H1 (cell line): ENCODE results near the gene BOK. TPM values are rescaled to one million over a fixed set of nuclear protein-coding genes. Genes with fewer than 3 reads are reported as not detected.
A peak's percentile ranks its signal among the peaks of the same experiment; 100 is the strongest.

Source experiments
- CTCF ChIA-PET: fragments of 300-600 bp; sonication (Branson Sonifier 250); formaldehyde crosslinking; loops from one replicate; lab custom pipeline; 2021; ENCODE audit not compliant: partially characterized antibody; lab: Charles Lee
- POLR2A ChIA-PET: fragments of 300-600 bp; sonication (Branson Sonifier 250); formaldehyde crosslinking; loops from one replicate; lab custom pipeline; 2021; ENCODE audit warnings: inconsistent platforms; ENCODE audit not compliant: partially characterized antibody; lab: Charles Lee
- DNase-seq, 2 experiments: peaks; one replicate each; pipeline versions ENCODE4 v3.0.0 to v3.0.0-alpha.2; 2010 to 2022; ENCODE audit warnings: low spot score in 2 of 2, low read depth in 1 of 2, mixed read lengths in 1 of 2
- FAIRE-seq: peaks from 2 replicates; lab custom pipeline; 2011; peaks lifted over from hg19 to GRCh38; lab: Jason Lieb, UNC
- H2AFZ ChIP-seq: 2 replicates; pipeline ENCODE4 v1.8.1; 2012; ENCODE audit warnings: low read length, inconsistent platforms
- H2AK5ac ChIP-seq: 2 replicates; pipeline ENCODE4 v1.6.1; 2013; ENCODE audit warnings: low read depth, low read length
- H2BK120ac ChIP-seq: replicated peaks from 2 replicates; pipeline ENCODE3; 2013; ENCODE audit warnings: low read depth, low read length, inconsistent platforms
- H2BK12ac ChIP-seq: 2 replicates; pipeline ENCODE4 v1.6.1; 2013; ENCODE audit warnings: low read depth, low read length
- H2BK15ac ChIP-seq: 2 replicates; pipeline ENCODE4 v1.6.1; 2013; ENCODE audit warnings: low read length
- H2BK20ac ChIP-seq: 2 replicates; pipeline ENCODE4 v1.6.1; 2013; ENCODE audit warnings: low read length
- H2BK5ac ChIP-seq: 2 replicates; pipeline ENCODE4 v1.6.1; 2013; ENCODE audit warnings: low read depth, low read length
- H3K14ac ChIP-seq: 2 replicates; pipeline ENCODE4 v1.6.1; 2013; ENCODE audit warnings: inconsistent platforms; ENCODE audit not compliant: insufficient read length
- H3K18ac ChIP-seq: 2 replicates; pipeline ENCODE4 v1.6.1; 2013; ENCODE audit warnings: low read length; ENCODE audit errors: extremely low read depth
- H3K23ac ChIP-seq: 2 replicates; pipeline ENCODE4 v1.6.1; 2013; ENCODE audit warnings: inconsistent platforms; ENCODE audit not compliant: insufficient read length
- H3K23me2 ChIP-seq: 2 replicates; pipeline ENCODE4 v1.6.1; 2013; ENCODE audit warnings: low read depth, low read length
- H3K27ac ChIP-seq: 2 replicates; pipeline ENCODE4 v1.6.1; 2011; ENCODE audit warnings: low read depth, low read length, inconsistent platforms
- H3K27me3 ChIP-seq, 4 experiments: replicated peaks in 1 of 4; 1 replicate in 1 of 4; 2 replicates in 3 of 4; pipeline versions ENCODE4 v1.6.1 to v1.8.1; 2011 to 2013; ENCODE audit warnings: low read length in 3 of 4, mild to moderate bottlenecking in 3 of 4, inconsistent platforms in 2 of 4, mixed read lengths in 2 of 4, moderate library complexity in 1 of 4; ENCODE audit not compliant: control insufficient read depth in 3 of 4, insufficient read depth in 3 of 4; ENCODE audit errors: extremely low read depth in 1 of 4
- H3K36me3 ChIP-seq, 4 experiments: 2 replicates each; pipeline versions ENCODE4 v1.6.1 to v1.8.1; 2011 to 2013; ENCODE audit warnings: mild to moderate bottlenecking in 4 of 4, low read length in 3 of 4, moderate library complexity in 2 of 4, control low read depth in 1 of 4, inconsistent platforms in 1 of 4; ENCODE audit not compliant: insufficient read depth in 4 of 4, control insufficient read depth in 2 of 4
- H3K4ac ChIP-seq: replicated peaks from 2 replicates; pipeline ENCODE3; 2013; ENCODE audit warnings: low read length, low read depth, mixed read lengths, inconsistent platforms; ENCODE audit not compliant: insufficient read length
- H3K4me1 ChIP-seq, 4 experiments: replicated peaks in 1 of 4; 1 replicate in 1 of 4; 2 replicates in 3 of 4; pipeline versions ENCODE4 v1.6.1 to v1.8.1; 2011 to 2013; ENCODE audit warnings: low read length in 3 of 4, inconsistent platforms in 2 of 4, mixed read lengths in 1 of 4; ENCODE audit not compliant: insufficient read depth in 4 of 4, control insufficient read depth in 3 of 4
- H3K4me2 ChIP-seq, 2 experiments: 2 replicates each; pipeline versions ENCODE4 v1.6.1 to v1.8.1; 2011 to 2013; ENCODE audit warnings: low read depth in 2 of 2, low read length in 2 of 2, control low read depth in 1 of 2, inconsistent platforms in 1 of 2, mild to moderate bottlenecking in 1 of 2; ENCODE audit not compliant: insufficient read depth in 1 of 2
- H3K4me3 ChIP-seq, 4 experiments: fragments of 200-600, 300-600 bp in 1 of 4; sonication (generic), shearing (Covaris generic), sonication (Bioruptor Twin) in 1 of 4; 2 replicates each; pipeline versions ENCODE4 v1.5.1 to v1.8.1; 2011 to 2016; ENCODE audit warnings: low read length in 4 of 4, low read depth in 3 of 4, control low read depth in 2 of 4, inconsistent platforms in 2 of 4, mild to moderate bottlenecking in 2 of 4, mixed read lengths in 1 of 4, moderate library complexity in 1 of 4; ENCODE audit not compliant: insufficient read depth in 2 of 4; ENCODE audit errors: extremely low read depth in 1 of 4
- H3K56ac ChIP-seq: replicated peaks from 2 replicates; pipeline ENCODE3; 2013; ENCODE audit warnings: low read depth, mild to moderate bottlenecking, mixed read lengths, low read length, inconsistent platforms; ENCODE audit not compliant: insufficient read length
- H3K79me1 ChIP-seq: 2 replicates; pipeline ENCODE4 v1.6.1; 2013; ENCODE audit warnings: low read depth, low read length, control low read depth
- H3K79me2 ChIP-seq, 2 experiments: 2 replicates each; pipeline versions ENCODE4 v1.6.1 to v1.8.1; 2012 to 2013; ENCODE audit warnings: low read length in 2 of 2, mild to moderate bottlenecking in 2 of 2, inconsistent platforms in 1 of 2; ENCODE audit not compliant: insufficient read depth in 2 of 2, control insufficient read depth in 1 of 2
- H3K9ac ChIP-seq, 4 experiments: replicated peaks in 1 of 4; 1 replicate in 1 of 4; 2 replicates in 3 of 4; pipeline versions ENCODE4 v1.6.1 to v1.8.1; 2011 to 2013; ENCODE audit warnings: low read depth in 3 of 4, low read length in 3 of 4, control low read depth in 2 of 4, mild to moderate bottlenecking in 2 of 4, moderate library complexity in 2 of 4, inconsistent platforms in 1 of 4; ENCODE audit errors: extremely low read depth in 1 of 4
- H3K9me3 ChIP-seq, 2 experiments: 2 replicates each; pipeline versions ENCODE4 v1.6.1 to v1.8.1; 2012 to 2013; ENCODE audit warnings: mild to moderate bottlenecking in 2 of 2, moderate library complexity in 2 of 2, control low read depth in 1 of 2, inconsistent platforms in 1 of 2, low read depth in 1 of 2, low read length in 1 of 2, mixed read lengths in 1 of 2; ENCODE audit not compliant: insufficient read depth in 2 of 2
- H4K20me1 ChIP-seq, 2 experiments: replicated peaks in 1 of 2; 2 replicates each; pipeline versions ENCODE3 to v1.8.1; 2011 to 2013; ENCODE audit warnings: inconsistent platforms in 2 of 2, low read length in 2 of 2, mild to moderate bottlenecking in 1 of 2; ENCODE audit not compliant: insufficient read depth in 2 of 2, control insufficient read depth in 1 of 2
- H4K5ac ChIP-seq: 2 replicates; pipeline ENCODE4 v1.6.1; 2013; ENCODE audit warnings: low read length, low read depth, mixed read lengths, inconsistent platforms; ENCODE audit not compliant: insufficient read length
- H4K8ac ChIP-seq: 2 replicates; pipeline ENCODE4 v1.8.0; 2013; ENCODE audit warnings: mild to moderate bottlenecking, moderate library complexity, low read length, inconsistent platforms; ENCODE audit not compliant: insufficient read depth; ENCODE audit errors: extremely low read depth
- H4K91ac ChIP-seq: replicated peaks from 2 replicates; pipeline ENCODE3; 2013; ENCODE audit warnings: low read length, mixed read lengths, inconsistent platforms; ENCODE audit not compliant: insufficient read length
- RAD21 ChIP-seq, 2 experiments: IDR thresholded peaks in 1 of 2; conservative IDR thresholded peaks in 1 of 2; 2 replicates each; pipeline ENCODE4 v1.6.1; 2011; ENCODE audit warnings: low read depth in 2 of 2, low read length in 2 of 2, improper control_type of control experiment in 1 of 2, inconsistent platforms in 1 of 2, mild to moderate bottlenecking in 1 of 2, moderate library complexity in 1 of 2
- TEAD4 ChIP-seq: IDR thresholded peaks from 2 replicates; pipeline ENCODE4 v1.6.1; 2012; ENCODE audit warnings: low read depth, low read length, inconsistent platforms, mixed read lengths
- WGBS, 2 experiments: shearing (Covaris generic) in 1 of 2; methylation state at CpG; one replicate each; pipeline versions ENCODE4 v1.1.6 to v1.1.7; 2013 to 2015; ENCODE audit warnings: low lambda C conversion rate in 2 of 2, mixed read lengths in 2 of 2, inconsistent platforms in 1 of 2, low coverage in 1 of 2, missing lambda C conversion rate in 1 of 2; ENCODE audit not compliant: insufficient replicate concordance in 2 of 2, insufficient coverage in 1 of 2, insufficient read length in 1 of 2; ENCODE audit errors: extremely low coverage in 1 of 2, missing lambda C conversion rate in 1 of 2; 5-methylcytosine and 5-hydroxymethylcytosine counted together
- polyA plus RNA-seq, 7 experiments: library from polyadenylated mRNA; depleted of rRNA in 3 of 7; stranded (reverse) in 5 of 7; unstranded in 2 of 7; fragments of >200 nt in 5 of 7; fragments of 200-250 nt in 2 of 7; gene quantifications; 1 replicate in 5 of 7; 2 replicates in 1 of 7; 4 replicates in 1 of 7; pipeline versions ENCODE4 v1.2.1 to v1.2.3, GENCODE V29; 2011 to 2013; ENCODE audit warnings: missing spikeins in 2 of 7, mixed read lengths in 2 of 7
- total RNA-seq: library from RNA; stranded (reverse); fragmentation: NEBNext Ultra II Directional; extraction: Animal tissue kit (Norgen Biotek cat#: 25700); gene quantifications from 2 replicates; pipeline ENCODE4 v1.2.1, GENCODE V29; 2021

The BOK gene
- total and polyA plus RNA-seq, 2 of the 8 experiments (the other 6 are each of a cell fraction or from before 2014, with no cell fraction given), result 33.7 to 37.6 TPM

DNA sequence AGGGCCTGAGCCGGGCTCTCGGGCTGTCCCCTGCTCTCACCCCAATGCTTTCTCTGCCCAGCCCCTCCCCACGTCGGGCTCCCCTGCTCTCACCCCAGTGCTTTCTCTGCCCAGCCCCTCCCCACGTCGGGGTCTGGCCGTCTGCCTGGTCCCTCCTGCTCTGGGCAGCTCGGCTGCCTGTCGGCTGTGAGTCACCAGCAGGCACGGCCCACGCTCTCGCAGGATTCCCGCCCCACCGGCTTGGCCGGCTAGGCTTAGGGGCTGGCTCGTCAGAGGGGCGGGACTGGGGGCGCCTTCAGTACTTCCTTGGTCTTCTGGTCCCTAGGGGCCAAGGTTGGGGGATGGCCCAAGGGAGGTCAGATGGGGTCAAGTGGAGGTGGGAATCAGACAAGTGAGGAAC, 3.3 kb downstream of the BOK start:
- Histone ChIP-seq H2BK15ac (no peak overlapping the region), H4K5ac (no peak overlapping the region), H2BK5ac (no peak overlapping the region), H4K8ac (peak overlapping the region; percentile 25; the same call in 1 of the 2 replicates), H2BK20ac (0 out of 2 replicates have a peak overlapping the region, but pooled peaks have one; percentile 18), H3K9ac (no peak overlapping the region), H2AK5ac (no peak overlapping the region), H3K79me1 (peaks cover 5% of the 10 kb centered on the region), H3K36me3 (no peaks in the 10 kb centered on the region), H3K56ac (no peak overlapping the region), H2BK120ac (no peak overlapping the region), H4K91ac (no peak overlapping the region), H3K27ac (no peak overlapping the region), H3K23ac (no peak overlapping the region), H2AFZ (no peak overlapping the region), H3K18ac (no peak overlapping the region), H3K79me2 (peaks cover 0 to 5% of the 10 kb centered on the region in 2 experiments; a peak in 1 of 4 replicates), H3K23me2 (peaks cover 8% of the 10 kb centered on the region; the same call in 1 of the 2 replicates), H4K20me1 (peaks cover 6 to 18% of the 10 kb centered on the region in 2 experiments), H3K4me3 (no peak overlapping the region), H3K9me3 (0 out of 4 replicates have a peak, but pooled peaks cover 0 to under 1% of the 10 kb centered on the region in 2 experiments), H3K4me2 (no peak overlapping the region), H3K14ac (no peak overlapping the region), H3K4ac (no peak overlapping the region), H3K4me1 (peaks cover 0 to 10% (median 3%) of the 10 kb centered on the region in 4 experiments; a peak in 4 of 7 replicates), H3K27me3 (no peaks in the 10 kb centered on the region; a peak in 1 of 7 replicates), H2BK12ac (peak overlapping the region; percentile 60; the same call in 1 of the 2 replicates)
- FAIRE-seq (no peak), DNase-seq (no peak)
- TF ChIP-seq RAD21 (IDR thresholded peaks at IDR 0.05 in 1 of 2, conservative IDR thresholded peaks at IDR 0.05 in 1 of 2; ENCODE audit: low read depth in 2 of 2, low read length in 2 of 2), result no peak
- no peak for TF ChIP-seq TEAD4
- POLR2A ChIA-PET, result no interaction called here
- WGBS, 2 experiments, result 92% methylated on average over 9 of the region's 18 CpGs; no CpG with 5 or more reads in 1 of the 2 experiments
- CTCF ChIA-PET, result no interaction called here
